ENCODE data around the gene CHD9.

GRCh38 chr16:53198933-53199332, 144.1 kb downstream of the CHD9 start:
- TF ChIP-seq CTCF (IDR thresholded peaks at IDR 0.05 in 4 of 5, conservative IDR thresholded peaks at IDR 0.05 in 1 of 5) (no peak), POLR2A (IDR thresholded peaks at IDR 0.05) (no peak)

Measured in gastrocnemius medialis (tissue), 4 donors.